Trophoblast cell (in vitro differentiated cells and primary cell): Measurements from ENCODE around the gene PDCD7.

ENCODE experiments used
- DNase-seq, 2 donors: peaks; one replicate each; pipeline ENCODE4 v3.0.0-alpha.2; 2016
- H2AFZ ChIP-seq: 2 replicates; pipeline ENCODE4 v1.6.1; 2013; ENCODE audit warnings: low read length, moderate library complexity, mild to moderate bottlenecking; ENCODE audit not compliant: insufficient read depth, poor library complexity
- H2AK5ac ChIP-seq: 2 replicates; pipeline ENCODE4 v1.6.1; 2013; ENCODE audit warnings: mild to moderate bottlenecking, low read length
- H2BK120ac ChIP-seq: 2 replicates; pipeline ENCODE4 v1.6.1; 2013; ENCODE audit warnings: low read length, mild to moderate bottlenecking, moderate library complexity; ENCODE audit not compliant: insufficient read depth, poor library complexity
- H2BK12ac ChIP-seq: 2 replicates; pipeline ENCODE4 v1.6.1; 2013; ENCODE audit warnings: mild to moderate bottlenecking, low read length, moderate library complexity
- H2BK5ac ChIP-seq: 2 replicates; pipeline ENCODE4 v1.6.1; 2013; ENCODE audit warnings: low read length, low read depth, moderate library complexity, mild to moderate bottlenecking; ENCODE audit not compliant: poor library complexity
- H3K14ac ChIP-seq: 2 replicates; pipeline ENCODE4 v1.6.1; 2013; ENCODE audit warnings: mild to moderate bottlenecking, low read length
- H3K18ac ChIP-seq: 2 replicates; pipeline ENCODE4 v1.6.1; 2013; ENCODE audit warnings: mild to moderate bottlenecking, low read length
- H3K23ac ChIP-seq: 2 replicates; pipeline ENCODE4 v1.6.1; 2013; ENCODE audit warnings: low read length
- H3K27ac ChIP-seq: 2 replicates; pipeline ENCODE4 v1.5.1; 2013; ENCODE audit warnings: low read depth, mild to moderate bottlenecking, inconsistent platforms, low read length, moderate library complexity
- H3K27me3 ChIP-seq: 2 replicates; pipeline ENCODE4 v1.6.1; 2013; ENCODE audit warnings: inconsistent platforms, mild to moderate bottlenecking, low read length, moderate library complexity; ENCODE audit not compliant: insufficient read depth
- H3K36me3 ChIP-seq, 2 experiments: 1 replicate in 1 of 2; 2 replicates in 1 of 2; pipeline ENCODE4 v1.6.1; 2013; ENCODE audit warnings: low read length in 2 of 2, mild to moderate bottlenecking in 2 of 2, moderate library complexity in 1 of 2; ENCODE audit not compliant: insufficient read depth in 2 of 2, control insufficient read depth in 1 of 2
- H3K4ac ChIP-seq: 2 replicates; pipeline ENCODE4 v1.6.1; 2013; ENCODE audit warnings: low read depth, mild to moderate bottlenecking, low read length, moderate library complexity
- H3K4me1 ChIP-seq, 2 experiments: 1 replicate in 1 of 2; 2 replicates in 1 of 2; pipeline ENCODE4 v1.6.1; 2013; ENCODE audit warnings: low read length in 2 of 2, mild to moderate bottlenecking in 2 of 2, moderate library complexity in 1 of 2; ENCODE audit not compliant: insufficient read depth in 2 of 2, control insufficient read depth in 1 of 2
- H3K4me2 ChIP-seq: 2 replicates; pipeline ENCODE4 v1.6.1; 2013; ENCODE audit warnings: inconsistent platforms, mild to moderate bottlenecking, low read length, moderate library complexity
- H3K4me3 ChIP-seq: 2 replicates; pipeline ENCODE4 v1.5.1; 2013; ENCODE audit warnings: mild to moderate bottlenecking, low read depth, low read length, inconsistent platforms
- H3K79me1 ChIP-seq: one replicate; pipeline ENCODE4 v1.6.1; 2013; ENCODE audit warnings: low read length
- H3K79me2 ChIP-seq: 2 replicates; pipeline ENCODE4 v1.6.1; 2013; ENCODE audit warnings: low read length, mild to moderate bottlenecking; ENCODE audit not compliant: control insufficient read depth, insufficient read depth, poor library complexity
- H3K9ac ChIP-seq: 2 replicates; pipeline ENCODE4 v1.6.1; 2013; ENCODE audit warnings: mild to moderate bottlenecking, low read length
- H3K9me3 ChIP-seq: 2 replicates; pipeline ENCODE4 v1.6.1; 2013; ENCODE audit warnings: low read depth, mild to moderate bottlenecking, control low read depth, inconsistent platforms, low read length; ENCODE audit not compliant: insufficient read depth
- H4K12ac ChIP-seq: 2 replicates; pipeline ENCODE4 v1.6.1; 2013; ENCODE audit warnings: low read depth, mild to moderate bottlenecking, low read length, moderate library complexity
- H4K8ac ChIP-seq: 2 replicates; pipeline ENCODE4 v1.6.1; 2013; ENCODE audit warnings: low read depth, mild to moderate bottlenecking, low read length, moderate library complexity
- H4K91ac ChIP-seq: one replicate; pipeline ENCODE4 v1.6.1; 2013; ENCODE audit warnings: low read depth, mild to moderate bottlenecking, low read length, moderate library complexity
- WGBS: extraction: QIAGEN DNeasy Blood & Tissue Kit; methylation state at CpG from one replicate; pipeline ENCODE4 v1.1.7; 2013; ENCODE audit warnings: missing lambda C conversion rate; ENCODE audit not compliant: insufficient read length, insufficient coverage; ENCODE audit errors: extremely low coverage; 5-methylcytosine and 5-hydroxymethylcytosine counted together

PDCD7 gene

DNA sequence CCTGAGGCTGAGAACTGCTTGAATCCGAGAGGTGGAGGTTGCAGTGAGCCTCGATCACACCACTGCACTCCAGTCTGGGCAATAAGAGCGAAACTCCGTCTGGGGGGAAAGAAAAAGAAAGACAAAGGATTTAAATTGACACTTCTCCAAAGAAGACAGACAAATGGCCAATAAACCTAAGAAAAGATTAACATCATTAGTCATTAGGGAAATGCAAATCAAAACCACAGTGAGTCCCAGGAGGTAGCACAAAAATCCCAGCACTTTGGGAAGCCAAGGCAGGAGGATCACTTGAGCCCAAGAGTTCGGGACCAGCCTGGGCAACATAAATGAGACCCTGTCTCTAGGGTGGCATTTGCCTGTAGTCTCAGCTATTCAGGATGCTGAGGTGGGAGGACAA is 38.9 kb upstream of the PDCD7 start:
- DNase-seq, result no peak
- Histone ChIP-seq H3K4me1 (no peaks in the 10 kb centered on the region), H3K23ac (no peak overlapping the region), H3K79me1 (peaks cover 4% of the 10 kb centered on the region), H2AK5ac (no peak overlapping the region), H3K27ac (no peak overlapping the region), H3K36me3 (peaks cover 16 to 23% of the 10 kb centered on the region in 2 experiments), H3K27me3 (no peaks in the 10 kb centered on the region), H2BK5ac (no peak overlapping the region), H3K14ac (no peak overlapping the region), H3K9ac (no peak overlapping the region), H3K4me2 (no peak overlapping the region), H2BK12ac (no peak overlapping the region), H4K8ac (no peak overlapping the region), H3K4ac (no peak overlapping the region), H3K18ac (no peak overlapping the region), H3K9me3 (no peaks in the 10 kb centered on the region), H4K12ac (no peak overlapping the region), H2AFZ (no peak overlapping the region), H2BK120ac (no peak overlapping the region), H3K79me2 (no peaks in the 10 kb centered on the region), H3K4me3 (no peak overlapping the region), H4K91ac (no peak overlapping the region)
- no CpG with 5 or more reads among the region's 5 CpGs for WGBS

DNA sequence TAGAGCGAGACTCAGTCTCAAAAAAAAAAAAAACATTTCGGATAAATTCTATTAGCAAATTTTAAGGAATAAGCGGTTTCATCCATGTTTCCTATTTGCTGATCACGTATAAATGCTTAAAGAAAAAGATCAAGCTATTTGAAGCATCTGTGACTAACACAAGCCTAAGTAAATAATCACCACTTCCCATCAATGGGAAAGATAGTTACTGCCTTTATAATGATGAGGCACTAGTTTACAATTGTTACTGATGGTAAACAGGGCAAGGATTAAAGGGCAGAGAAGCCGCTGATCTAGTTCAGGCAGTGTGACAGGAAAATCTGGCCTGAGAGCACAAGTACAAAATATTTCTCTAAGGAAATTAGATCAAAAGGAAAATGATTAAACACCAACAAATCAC is 37.8 kb upstream of the PDCD7 start:
- WGBS, result no CpG with 5 or more reads among the region's 5 CpGs
- no peaks in the 10 kb centered on the region for H3K79me2 ChIP-seq
- H3K27ac ChIP-seq, result peak overlapping the region; percentile 40

GRCh38 chr15:65165875-65166274 is 32.3 kb upstream of the PDCD7 start:
- DNase-seq, result no peak
- Histone ChIP-seq H3K79me2 (no peaks in the 10 kb centered on the region), H3K9me3 (no peaks in the 10 kb centered on the region), H3K14ac (no peak overlapping the region), H3K4me2 (no peak overlapping the region), H2BK5ac (no peak overlapping the region), H3K9ac (no peak overlapping the region), H4K12ac (no peak overlapping the region), H3K4me1 (no peaks in the 10 kb centered on the region), H2AFZ (no peak overlapping the region), H2AK5ac (no peak overlapping the region), H2BK12ac (no peak overlapping the region), H3K27ac (no peak overlapping the region), H3K4ac (no peak overlapping the region), H3K79me1 (peaks cover 3% of the 10 kb centered on the region), H3K23ac (no peak overlapping the region), H4K8ac (no peak overlapping the region), H4K91ac (no peak overlapping the region), H2BK120ac (no peak overlapping the region), H3K18ac (no peak overlapping the region), H3K27me3 (no peaks in the 10 kb centered on the region), H3K36me3 (peaks cover 10 to 14% of the 10 kb centered on the region in 2 experiments), H3K4me3 (no peak overlapping the region)
- no CpG with 5 or more reads among the region's 2 CpGs for WGBS

More for the DNA sequence above, 37.8 kb upstream of the PDCD7 start:
- Histone ChIP-seq H2BK120ac (peak overlapping the region; percentile 43), H3K36me3 (peaks cover 9 to 20% of the 10 kb centered on the region in 2 experiments), H3K18ac (no peak overlapping the region), H2BK5ac (no peak overlapping the region), H3K23ac (no peak overlapping the region), H3K4me1 (no peaks in the 10 kb centered on the region), H3K27me3 (no peaks in the 10 kb centered on the region), H4K91ac (peak overlapping the region; percentile 35), H2BK12ac (no peak overlapping the region), H3K79me1 (peaks cover 4% of the 10 kb centered on the region), H3K9ac (no peak overlapping the region), H3K4ac (no peak overlapping the region), H4K12ac (no peak overlapping the region), H3K4me3 (no peak overlapping the region), H4K8ac (no peak overlapping the region), H3K4me2 (no peak overlapping the region), H3K9me3 (no peaks in the 10 kb centered on the region), H2AK5ac (no peak overlapping the region), H2AFZ (no peak overlapping the region), H3K14ac (no peak overlapping the region)
- DNase-seq, result peak; percentile 90 to 96

DNA sequence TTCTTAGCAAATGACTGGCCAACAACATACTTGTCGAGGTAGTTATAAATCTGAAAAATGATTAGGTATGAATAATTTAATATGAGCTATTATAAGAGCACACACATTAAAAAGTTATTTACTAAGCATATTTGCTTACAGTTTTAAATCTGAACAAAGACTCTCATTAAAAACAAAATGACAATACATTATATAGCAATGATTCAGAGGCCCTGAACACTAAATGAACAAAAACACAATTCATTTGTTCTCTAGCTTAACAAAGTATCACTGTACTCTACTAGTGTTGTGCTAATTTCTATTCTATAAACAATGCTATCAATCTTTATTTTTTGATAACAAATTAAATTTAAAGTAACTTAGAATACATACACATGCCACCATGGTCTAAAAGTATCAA is 30.5 kb upstream of the PDCD7 start:
- H2BK5ac ChIP-seq, result no peak overlapping the region
- H3K9me3 ChIP-seq, result no peaks in the 10 kb centered on the region
- H4K8ac ChIP-seq, result no peak overlapping the region
- no peak overlapping the region for H3K4me3 ChIP-seq
- H3K36me3 ChIP-seq, result peaks cover 10 to 11% of the 10 kb centered on the region in 2 experiments
- WGBS, result no CpG with 5 or more reads among the region's 1 CpG
- H3K9ac ChIP-seq, result no peak overlapping the region
- H3K27ac ChIP-seq, result no peak overlapping the region
- H2BK120ac ChIP-seq, result no peak overlapping the region
- H3K4me1 ChIP-seq, result no peaks in the 10 kb centered on the region
- H4K12ac ChIP-seq, result no peak overlapping the region
- H3K23ac ChIP-seq, result no peak overlapping the region
- no peaks in the 10 kb centered on the region for H3K27me3 ChIP-seq
- H2AFZ ChIP-seq, result no peak overlapping the region
- no peak overlapping the region for H2AK5ac ChIP-seq
- H2BK12ac ChIP-seq, result no peak overlapping the region
- no peak overlapping the region for H3K4ac ChIP-seq
- no peak overlapping the region for H3K14ac ChIP-seq
- no peak for DNase-seq
- H3K4me2 ChIP-seq, result no peak overlapping the region
- no peak overlapping the region for H3K18ac ChIP-seq
- no peaks in the 10 kb centered on the region for H3K79me2 ChIP-seq
- peaks cover 2% of the 10 kb centered on the region for H3K79me1 ChIP-seq
- H4K91ac ChIP-seq, result no peak overlapping the region
